ENCODE measurements around the gene AGBL3.

DNA sequence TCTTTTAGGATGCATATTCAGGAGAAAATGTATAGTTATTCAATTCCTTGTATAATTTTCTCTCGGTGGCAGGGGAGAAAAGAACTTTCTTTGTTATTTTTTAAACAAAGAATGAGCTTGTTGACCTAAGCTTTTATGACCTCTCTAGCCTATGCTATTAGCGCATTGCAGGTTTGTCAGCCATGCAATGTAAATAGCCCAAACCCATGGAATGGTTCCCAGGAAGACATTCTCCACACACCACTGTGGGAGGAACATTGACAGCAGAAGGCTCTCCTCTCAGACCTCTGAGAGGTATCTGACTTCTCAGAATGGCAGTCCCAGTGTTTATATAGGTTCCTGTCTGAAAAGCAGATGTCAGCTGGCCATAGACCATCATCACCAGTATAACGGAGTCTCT, 19.6 kb upstream of the AGBL3 start:
- TF ChIP-seq EP300 (IDR thresholded peaks at IDR 0.05) (no peak), POLR2A (IDR thresholded peaks at IDR 0.05) (no peak), POLR2AphosphoS5 (IDR thresholded peaks at IDR 0.05) (no peak)
- TF ChIP-seq, protein P1, sequence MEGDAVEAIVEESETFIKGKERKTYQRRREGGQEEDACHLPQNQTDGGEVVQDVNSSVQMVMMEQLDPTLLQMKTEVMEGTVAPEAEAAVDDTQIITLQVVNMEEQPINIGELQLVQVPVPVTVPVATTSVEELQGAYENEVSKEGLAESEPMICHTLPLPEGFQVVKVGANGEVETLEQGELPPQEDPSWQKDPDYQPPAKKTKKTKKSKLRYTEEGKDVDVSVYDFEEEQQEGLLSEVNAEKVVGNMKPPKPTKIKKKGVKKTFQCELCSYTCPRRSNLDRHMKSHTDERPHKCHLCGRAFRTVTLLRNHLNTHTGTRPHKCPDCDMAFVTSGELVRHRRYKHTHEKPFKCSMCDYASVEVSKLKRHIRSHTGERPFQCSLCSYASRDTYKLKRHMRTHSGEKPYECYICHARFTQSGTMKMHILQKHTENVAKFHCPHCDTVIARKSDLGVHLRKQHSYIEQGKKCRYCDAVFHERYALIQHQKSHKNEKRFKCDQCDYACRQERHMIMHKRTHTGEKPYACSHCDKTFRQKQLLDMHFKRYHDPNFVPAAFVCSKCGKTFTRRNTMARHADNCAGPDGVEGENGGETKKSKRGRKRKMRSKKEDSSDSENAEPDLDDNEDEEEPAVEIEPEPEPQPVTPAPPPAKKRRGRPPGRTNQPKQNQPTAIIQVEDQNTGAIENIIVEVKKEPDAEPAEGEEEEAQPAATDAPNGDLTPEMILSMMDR (IDR thresholded peaks at IDR 0.05): no peak

Data from sigmoid colon (tissue), 4 donors.